ENCODE data around the gene CCNJL.

Gene CCNJL

GRCh38 chr5:160242145-160242544 lies 70.2 kb downstream of the CCNJL start:
- no peak for DNase-seq
- Histone ChIP-seq H4K12ac (ENCODE audit: low read depth, low read length) (no peak overlapping the region), H3K9ac (ENCODE audit: low read length) (no peak overlapping the region), H4K8ac (ENCODE audit: low read depth, low read length) (no peak overlapping the region), H2BK120ac (ENCODE audit: insufficient read depth, low read length, poor library complexity) (no peak overlapping the region), H3K79me1 (ENCODE audit: low read length) (peaks cover 13% of the 10 kb centered on the region), H3K79me2 (ENCODE audit: control insufficient read depth, insufficient read depth, low read length, poor library complexity) (peaks cover 3% of the 10 kb centered on the region), H3K27ac (ENCODE audit: low read depth, low read length) (no peak overlapping the region), H3K18ac (ENCODE audit: low read length) (no peak overlapping the region), H3K14ac (ENCODE audit: low read length) (no peak overlapping the region), H3K23ac (ENCODE audit: low read length) (no peak overlapping the region), H3K4me2 (ENCODE audit: low read length) (no peak overlapping the region), H3K9me3 (ENCODE audit: insufficient read depth, low read depth, low read length) (peaks cover 1% of the 10 kb centered on the region), H3K4me1 (ENCODE audit: control insufficient read depth in 1 of 2, insufficient read depth in 2 of 2, low read length in 2 of 2) (peaks cover 14 to 15% of the 10 kb centered on the region in 2 experiments), H2BK12ac (ENCODE audit: low read length) (no peak overlapping the region), H3K4ac (ENCODE audit: low read depth, low read length) (no peak overlapping the region), H2BK5ac (ENCODE audit: low read depth, low read length, poor library complexity) (no peak overlapping the region), H3K36me3 (ENCODE audit: control insufficient read depth in 1 of 2, insufficient read depth in 2 of 2, low read length in 2 of 2) (no peaks in the 10 kb centered on the region), H2AK5ac (ENCODE audit: low read length) (no peak overlapping the region), H4K91ac (ENCODE audit: low read depth, low read length) (no peak overlapping the region), H2AFZ (ENCODE audit: insufficient read depth, low read length, poor library complexity) (no peak overlapping the region), H3K27me3 (ENCODE audit: insufficient read depth, low read length) (no peaks in the 10 kb centered on the region), H3K4me3 (ENCODE audit: low read depth, low read length) (no peak overlapping the region)
- no CpG with 5 or more reads among the region's 3 CpGs for WGBS (ENCODE audit: extremely low coverage, insufficient coverage, insufficient read length)

GRCh38 chr5:160240350-160240749 lies 72.0 kb downstream of the CCNJL start:
- Histone ChIP-seq H4K91ac (ENCODE audit: low read depth, low read length) (no peak overlapping the region), H2AK5ac (ENCODE audit: low read length) (no peak overlapping the region), H3K27me3 (ENCODE audit: insufficient read depth, low read length) (no peaks in the 10 kb centered on the region), H2AFZ (ENCODE audit: insufficient read depth, low read length, poor library complexity) (no peak overlapping the region), H2BK120ac (ENCODE audit: insufficient read depth, low read length, poor library complexity) (no peak overlapping the region), H3K14ac (ENCODE audit: low read length) (no peak overlapping the region), H3K9me3 (ENCODE audit: insufficient read depth, low read depth, low read length) (peaks cover 1% of the 10 kb centered on the region), H3K79me2 (ENCODE audit: control insufficient read depth, insufficient read depth, low read length, poor library complexity) (peaks cover 3% of the 10 kb centered on the region), H3K4me2 (ENCODE audit: low read length) (no peak overlapping the region), H3K4me1 (ENCODE audit: control insufficient read depth in 1 of 2, insufficient read depth in 2 of 2, low read length in 2 of 2) (peaks cover 9 to 10% of the 10 kb centered on the region in 2 experiments), H3K36me3 (ENCODE audit: control insufficient read depth in 1 of 2, insufficient read depth in 2 of 2, low read length in 2 of 2) (no peaks in the 10 kb centered on the region), H4K8ac (ENCODE audit: low read depth, low read length) (no peak overlapping the region), H2BK5ac (ENCODE audit: low read depth, low read length, poor library complexity) (no peak overlapping the region), H3K79me1 (ENCODE audit: low read length) (peaks cover 4% of the 10 kb centered on the region), H3K4ac (ENCODE audit: low read depth, low read length) (no peak overlapping the region), H3K23ac (ENCODE audit: low read length) (peak overlapping the region; percentile 9), H2BK12ac (ENCODE audit: low read length) (no peak overlapping the region), H3K27ac (ENCODE audit: low read depth, low read length) (no peak overlapping the region), H3K18ac (ENCODE audit: low read length) (no peak overlapping the region), H4K12ac (ENCODE audit: low read depth, low read length) (no peak overlapping the region), H3K9ac (ENCODE audit: low read length) (no peak overlapping the region), H3K4me3 (ENCODE audit: low read depth, low read length) (no peak overlapping the region)
- WGBS (ENCODE audit: extremely low coverage, insufficient coverage, insufficient read length) = no CpG with 5 or more reads among the region's 3 CpGs
- no peak for DNase-seq

- Histone ChIP-seq H2BK12ac (ENCODE audit: low read length) (no peak overlapping the region), H3K27me3 (ENCODE audit: insufficient read depth, low read length) (no peaks in the 10 kb centered on the region), H3K36me3 (ENCODE audit: control insufficient read depth in 1 of 2, insufficient read depth in 2 of 2, low read length in 2 of 2) (no peaks in the 10 kb centered on the region), H3K9ac (ENCODE audit: low read length) (no peak overlapping the region), H2BK120ac (ENCODE audit: insufficient read depth, low read length, poor library complexity) (no peak overlapping the region), H4K12ac (ENCODE audit: low read depth, low read length) (no peak overlapping the region), H3K79me2 (ENCODE audit: control insufficient read depth, insufficient read depth, low read length, poor library complexity) (no peaks in the 10 kb centered on the region), H3K4me2 (ENCODE audit: low read length) (no peak overlapping the region), H3K4ac (ENCODE audit: low read depth, low read length) (no peak overlapping the region), H3K4me1 (ENCODE audit: control insufficient read depth in 1 of 2, insufficient read depth in 2 of 2, low read length in 2 of 2) (no peaks in the 10 kb centered on the region), H3K14ac (ENCODE audit: low read length) (no peak overlapping the region), H2BK5ac (ENCODE audit: low read depth, low read length, poor library complexity) (no peak overlapping the region), H3K23ac (ENCODE audit: low read length) (no peak overlapping the region), H3K9me3 (ENCODE audit: insufficient read depth, low read depth, low read length) (peaks cover 1% of the 10 kb centered on the region), H3K18ac (ENCODE audit: low read length) (no peak overlapping the region), H2AFZ (ENCODE audit: insufficient read depth, low read length, poor library complexity) (no peak overlapping the region), H3K79me1 (ENCODE audit: low read length) (no peaks in the 10 kb centered on the region), H2AK5ac (ENCODE audit: low read length) (no peak overlapping the region), H3K4me3 (ENCODE audit: low read depth, low read length) (no peak overlapping the region), H3K27ac (ENCODE audit: low read depth, low read length) (no peak overlapping the region), H4K8ac (ENCODE audit: low read depth, low read length) (no peak overlapping the region), H4K91ac (ENCODE audit: low read depth, low read length) (no peak overlapping the region)
- no CpG with 5 or more reads among the region's 5 CpGs for WGBS (ENCODE audit: extremely low coverage, insufficient coverage, insufficient read length)
- DNase-seq = no peak
Measured at GRCh38 chr5:160237571-160238093, 74.7 kb downstream of the CCNJL start.

GRCh38 chr5:160235731-160236130 lies 76.6 kb downstream of the CCNJL start:
- H3K4me1 ChIP-seq (ENCODE audit: control insufficient read depth in 1 of 2, insufficient read depth in 2 of 2, low read length in 2 of 2) = no peaks in the 10 kb centered on the region
- no peak overlapping the region for H3K4me2 ChIP-seq (ENCODE audit: low read length)
- no peak overlapping the region for H2AK5ac ChIP-seq (ENCODE audit: low read length)
- no peak overlapping the region for H3K18ac ChIP-seq (ENCODE audit: low read length)
- H3K14ac ChIP-seq (ENCODE audit: low read length) = no peak overlapping the region
- DNase-seq = peak; percentile 75 to 76
- no peak overlapping the region for H3K9ac ChIP-seq (ENCODE audit: low read length)
- no peaks in the 10 kb centered on the region for H3K27me3 ChIP-seq (ENCODE audit: insufficient read depth, low read length)
- H3K36me3 ChIP-seq (ENCODE audit: control insufficient read depth in 1 of 2, insufficient read depth in 2 of 2, low read length in 2 of 2) = no peaks in the 10 kb centered on the region
- no peaks in the 10 kb centered on the region for H3K79me2 ChIP-seq (ENCODE audit: control insufficient read depth, insufficient read depth, low read length, poor library complexity)
- no peak overlapping the region for H3K27ac ChIP-seq (ENCODE audit: low read depth, low read length)
- no peak overlapping the region for H4K8ac ChIP-seq (ENCODE audit: low read depth, low read length)
- H2BK120ac ChIP-seq (ENCODE audit: insufficient read depth, low read length, poor library complexity) = no peak overlapping the region
- peaks cover 1% of the 10 kb centered on the region for H3K9me3 ChIP-seq (ENCODE audit: insufficient read depth, low read depth, low read length)
- H2BK12ac ChIP-seq (ENCODE audit: low read length) = no peak overlapping the region
- no peak overlapping the region for H4K12ac ChIP-seq (ENCODE audit: low read depth, low read length)
- no peak overlapping the region for H2BK5ac ChIP-seq (ENCODE audit: low read depth, low read length, poor library complexity)
- no peak overlapping the region for H2AFZ ChIP-seq (ENCODE audit: insufficient read depth, low read length, poor library complexity)
- H4K91ac ChIP-seq (ENCODE audit: low read depth, low read length) = no peak overlapping the region
- WGBS (ENCODE audit: extremely low coverage, insufficient coverage, insufficient read length) = no CpG with 5 or more reads among the region's 5 CpGs
- no peak overlapping the region for H3K4me3 ChIP-seq (ENCODE audit: low read depth, low read length)
- no peak overlapping the region for H3K4ac ChIP-seq (ENCODE audit: low read depth, low read length)
- H3K79me1 ChIP-seq (ENCODE audit: low read length) = no peaks in the 10 kb centered on the region
- H3K23ac ChIP-seq (ENCODE audit: low read length) = no peak overlapping the region
